NB4 (cell line): ENCODE data around the gene SLC66A2.

Experiments
- POLR2A ChIP-seq: IDR thresholded peaks from 2 replicates; pipeline ENCODE4 v1.6.1; 2011; ENCODE audit warnings: mild to moderate bottlenecking; ENCODE audit not compliant: insufficient read length; ENCODE audit errors: extremely low read depth
- TF ChIP-seq, protein P1 (sequence below): IDR thresholded peaks from one replicate; pipeline ENCODE4 v1.5.1; 2012; ENCODE audit warnings: low read depth, low read length
- TF ChIP-seq, protein P2 (sequence below): IDR thresholded peaks from 2 replicates; pipeline ENCODE4 v1.6.1; 2011; ENCODE audit warnings: low read depth, low read length

GRCh38 chr18:79856119-79857007 lies 95.1 kb downstream of the SLC66A2 start:
- no peak for TF ChIP-seq POLR2A
- TF ChIP-seq, protein P1, sequence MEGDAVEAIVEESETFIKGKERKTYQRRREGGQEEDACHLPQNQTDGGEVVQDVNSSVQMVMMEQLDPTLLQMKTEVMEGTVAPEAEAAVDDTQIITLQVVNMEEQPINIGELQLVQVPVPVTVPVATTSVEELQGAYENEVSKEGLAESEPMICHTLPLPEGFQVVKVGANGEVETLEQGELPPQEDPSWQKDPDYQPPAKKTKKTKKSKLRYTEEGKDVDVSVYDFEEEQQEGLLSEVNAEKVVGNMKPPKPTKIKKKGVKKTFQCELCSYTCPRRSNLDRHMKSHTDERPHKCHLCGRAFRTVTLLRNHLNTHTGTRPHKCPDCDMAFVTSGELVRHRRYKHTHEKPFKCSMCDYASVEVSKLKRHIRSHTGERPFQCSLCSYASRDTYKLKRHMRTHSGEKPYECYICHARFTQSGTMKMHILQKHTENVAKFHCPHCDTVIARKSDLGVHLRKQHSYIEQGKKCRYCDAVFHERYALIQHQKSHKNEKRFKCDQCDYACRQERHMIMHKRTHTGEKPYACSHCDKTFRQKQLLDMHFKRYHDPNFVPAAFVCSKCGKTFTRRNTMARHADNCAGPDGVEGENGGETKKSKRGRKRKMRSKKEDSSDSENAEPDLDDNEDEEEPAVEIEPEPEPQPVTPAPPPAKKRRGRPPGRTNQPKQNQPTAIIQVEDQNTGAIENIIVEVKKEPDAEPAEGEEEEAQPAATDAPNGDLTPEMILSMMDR: no peak
- TF ChIP-seq, protein P2, sequence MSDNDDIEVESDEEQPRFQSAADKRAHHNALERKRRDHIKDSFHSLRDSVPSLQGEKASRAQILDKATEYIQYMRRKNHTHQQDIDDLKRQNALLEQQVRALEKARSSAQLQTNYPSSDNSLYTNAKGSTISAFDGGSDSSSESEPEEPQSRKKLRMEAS: no peak
